ENCODE results near the gene KMT5C.

The KMT5C gene

DNA sequence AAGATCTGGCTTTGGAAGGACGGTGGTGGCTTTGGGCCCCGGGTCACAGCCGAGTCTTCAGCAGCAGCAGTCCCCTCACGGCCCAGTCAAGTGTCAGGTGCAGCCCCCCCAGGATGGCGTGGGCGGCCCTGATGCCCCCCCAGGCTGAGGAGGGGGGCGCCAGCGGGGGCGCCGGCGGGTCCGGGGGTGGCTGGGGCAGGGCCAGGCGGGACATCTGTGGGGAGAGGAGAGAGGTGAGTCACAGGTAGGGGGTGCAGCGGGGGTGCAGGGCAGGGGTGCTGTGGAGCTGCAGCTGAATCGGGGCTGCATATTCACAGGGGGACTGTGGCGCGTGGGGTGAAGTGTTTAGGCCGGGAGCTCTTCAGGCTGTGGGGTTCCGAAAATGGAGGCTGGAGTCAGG is 26.3 kb downstream of the KMT5C start:
- Mint-ChIP-seq H3K27ac (no peak overlapping the region), H3K4me3 (peak overlapping the region; percentile 58), H3K27me3 (ENCODE audit: low read depth, poor library complexity) (peaks cover 25% of the 10 kb centered on the region), H3K36me3 (ENCODE audit: low read depth) (no peaks in the 10 kb centered on the region), H3K4me1 (peaks cover 33% of the 10 kb centered on the region), H3K9me3 (no peaks in the 10 kb centered on the region)
- TF ChIP-seq, protein P1, sequence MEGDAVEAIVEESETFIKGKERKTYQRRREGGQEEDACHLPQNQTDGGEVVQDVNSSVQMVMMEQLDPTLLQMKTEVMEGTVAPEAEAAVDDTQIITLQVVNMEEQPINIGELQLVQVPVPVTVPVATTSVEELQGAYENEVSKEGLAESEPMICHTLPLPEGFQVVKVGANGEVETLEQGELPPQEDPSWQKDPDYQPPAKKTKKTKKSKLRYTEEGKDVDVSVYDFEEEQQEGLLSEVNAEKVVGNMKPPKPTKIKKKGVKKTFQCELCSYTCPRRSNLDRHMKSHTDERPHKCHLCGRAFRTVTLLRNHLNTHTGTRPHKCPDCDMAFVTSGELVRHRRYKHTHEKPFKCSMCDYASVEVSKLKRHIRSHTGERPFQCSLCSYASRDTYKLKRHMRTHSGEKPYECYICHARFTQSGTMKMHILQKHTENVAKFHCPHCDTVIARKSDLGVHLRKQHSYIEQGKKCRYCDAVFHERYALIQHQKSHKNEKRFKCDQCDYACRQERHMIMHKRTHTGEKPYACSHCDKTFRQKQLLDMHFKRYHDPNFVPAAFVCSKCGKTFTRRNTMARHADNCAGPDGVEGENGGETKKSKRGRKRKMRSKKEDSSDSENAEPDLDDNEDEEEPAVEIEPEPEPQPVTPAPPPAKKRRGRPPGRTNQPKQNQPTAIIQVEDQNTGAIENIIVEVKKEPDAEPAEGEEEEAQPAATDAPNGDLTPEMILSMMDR (IDR thresholded peaks at IDR 0.05), result no peak
- no peak for DNase-seq

DNA sequence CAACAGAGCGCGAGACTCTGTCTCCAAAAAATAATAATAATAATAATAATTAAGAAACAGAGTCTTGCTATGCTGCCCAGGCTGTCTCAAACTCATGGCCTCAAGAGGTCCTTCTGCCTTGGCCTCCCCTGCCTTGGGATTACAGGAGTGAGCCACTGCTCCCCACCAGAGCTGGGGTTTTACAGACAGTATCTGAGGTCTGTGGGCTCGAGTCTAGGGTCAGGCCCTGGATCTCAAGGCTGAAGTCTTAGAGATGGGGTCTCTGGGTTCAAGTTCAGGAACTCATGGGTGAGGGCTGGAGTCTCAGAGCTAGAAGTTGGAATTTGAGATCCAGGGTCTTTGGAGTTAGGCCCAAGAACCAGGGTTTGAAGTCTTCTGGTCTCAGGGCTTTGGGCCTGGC is 27.1 kb downstream of the KMT5C start:
- H3K4me3 Mint-ChIP-seq, result no peak overlapping the region
- no peaks in the 10 kb centered on the region for H3K9me3 Mint-ChIP-seq
- H3K27me3 Mint-ChIP-seq (ENCODE audit: low read depth, poor library complexity), result peaks cover 33% of the 10 kb centered on the region

DNA sequence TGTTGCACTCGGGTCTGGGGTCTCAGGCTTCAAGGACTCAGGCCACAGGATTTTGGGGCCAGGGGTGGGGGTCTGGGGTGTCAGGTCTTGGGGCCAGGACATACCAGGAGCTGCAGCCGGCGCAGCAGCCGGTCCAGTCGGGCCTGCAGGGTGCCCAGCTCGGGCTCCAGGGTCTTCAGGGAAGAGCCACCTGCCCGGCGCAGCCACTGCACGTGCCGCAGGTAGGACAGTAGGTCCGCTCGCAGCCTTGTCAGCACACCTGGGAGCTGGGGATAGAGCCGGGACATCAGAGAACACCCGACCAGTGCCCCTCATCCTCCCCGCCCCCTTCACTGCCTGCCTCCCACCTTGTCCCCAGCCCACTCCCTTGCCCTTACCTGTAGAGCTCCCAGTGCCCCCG is 28.4 kb downstream of the KMT5C start:
- Mint-ChIP-seq H3K36me3 (ENCODE audit: low read depth) (no peaks in the 10 kb centered on the region), H3K27me3 (ENCODE audit: low read depth, poor library complexity) (peaks cover 40% of the 10 kb centered on the region), H3K4me3 (no peak overlapping the region), H3K27ac (no peak overlapping the region), H3K4me1 (peaks cover 36% of the 10 kb centered on the region), H3K9me3 (no peaks in the 10 kb centered on the region)
- TF ChIP-seq, protein P1 (IDR thresholded peaks at IDR 0.05), result no peak
- DNase-seq, result no peak

More for the DNA sequence above, 27.1 kb downstream of the KMT5C start:
- H3K27ac Mint-ChIP-seq, result no peak overlapping the region
- no peaks in the 10 kb centered on the region for H3K36me3 Mint-ChIP-seq (ENCODE audit: low read depth)
- H3K4me1 Mint-ChIP-seq, result peaks cover 36% of the 10 kb centered on the region
- TF ChIP-seq, protein P1 (IDR thresholded peaks at IDR 0.05), result no peak
- DNase-seq, result no peak

- peak; percentile 45 for DNase-seq
- no peaks in the 10 kb centered on the region for H3K36me3 Mint-ChIP-seq (ENCODE audit: low read depth)
- no peaks in the 10 kb centered on the region for H3K9me3 Mint-ChIP-seq
- H3K27me3 Mint-ChIP-seq (ENCODE audit: low read depth, poor library complexity), result peaks cover 40% of the 10 kb centered on the region
- no peak overlapping the region for H3K27ac Mint-ChIP-seq
- TF ChIP-seq, protein P1 (IDR thresholded peaks at IDR 0.05), result no peak
- H3K4me1 Mint-ChIP-seq, result peaks cover 33% of the 10 kb centered on the region
- no peak overlapping the region for H3K4me3 Mint-ChIP-seq
Observed at GRCh38 chr19:55368701-55369563, 29.3 kb downstream of the KMT5C start.

DNA sequence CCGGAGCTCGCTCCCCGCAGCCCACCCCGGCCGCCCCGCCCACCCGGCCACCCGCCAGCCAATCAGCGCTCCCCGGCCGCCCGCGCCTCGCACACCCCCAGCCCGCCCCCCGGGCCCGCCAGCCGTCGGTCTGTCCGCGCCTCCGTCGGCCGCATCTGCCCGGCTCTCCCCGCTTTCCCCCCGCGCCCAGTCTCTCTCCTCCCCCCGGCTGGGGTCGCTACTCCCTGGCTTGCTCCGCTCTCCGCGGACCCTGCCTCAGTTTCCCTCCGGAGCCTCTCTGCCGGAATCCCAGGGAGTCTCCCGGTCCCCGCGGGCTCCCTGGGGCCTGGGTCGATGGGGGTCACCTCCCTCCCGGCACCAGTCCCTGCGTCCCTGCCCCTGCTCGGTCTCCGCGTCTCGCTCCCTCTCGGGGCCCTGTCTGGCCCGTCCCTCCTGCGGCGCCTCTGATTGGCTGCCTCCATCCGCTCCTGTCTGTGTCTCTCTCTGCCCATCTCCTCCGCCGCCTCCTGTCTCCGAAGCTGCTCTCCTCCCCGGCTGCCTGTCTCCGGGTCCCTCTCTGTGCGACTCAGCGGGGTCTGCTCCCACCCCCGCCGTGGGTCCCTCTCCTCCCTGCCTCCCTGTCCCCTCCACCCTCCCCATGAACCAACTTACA is 30.1 kb downstream of the KMT5C start:
- H3K4me1 Mint-ChIP-seq, result peaks cover 33% of the 10 kb centered on the region
- H3K36me3 Mint-ChIP-seq (ENCODE audit: low read depth), result no peaks in the 10 kb centered on the region
- DNase-seq, result peak; percentile 74
- no peak overlapping the region for H3K27ac Mint-ChIP-seq
- H3K9me3 Mint-ChIP-seq, result no peaks in the 10 kb centered on the region
- H3K27me3 Mint-ChIP-seq (ENCODE audit: low read depth, poor library complexity), result peaks cover 40% of the 10 kb centered on the region
- peak overlapping the region; percentile 82 for H3K4me3 Mint-ChIP-seq
- TF ChIP-seq, protein P1 (IDR thresholded peaks at IDR 0.05), result no peak

Measured in nephron progenitor cell (in vitro differentiated cells).